SIG-M5 treated with dmso at 0.1 percent for 504 hours (cell line): ENCODE results near the gene AQP12B.

ENCODE experiments used
- DNase-seq: peaks from one replicate; lab custom pipeline; 2025; ENCODE audit not compliant: unreplicated experiment; lab: John Stamatoyannopoulos, UW

Gene AQP12B

GRCh38 chr2:240718896-240719490 lies 36.3 kb upstream of the AQP12B start:
- DNase-seq = no peak

- DNase-seq = no peak
These were observed 35.2 kb upstream of the AQP12B start for GRCh38 chr2:240717681-240718581.

- DNase-seq = no peak
These were observed 34.5 kb upstream of the AQP12B start for GRCh38 chr2:240717181-240717641.

DNA sequence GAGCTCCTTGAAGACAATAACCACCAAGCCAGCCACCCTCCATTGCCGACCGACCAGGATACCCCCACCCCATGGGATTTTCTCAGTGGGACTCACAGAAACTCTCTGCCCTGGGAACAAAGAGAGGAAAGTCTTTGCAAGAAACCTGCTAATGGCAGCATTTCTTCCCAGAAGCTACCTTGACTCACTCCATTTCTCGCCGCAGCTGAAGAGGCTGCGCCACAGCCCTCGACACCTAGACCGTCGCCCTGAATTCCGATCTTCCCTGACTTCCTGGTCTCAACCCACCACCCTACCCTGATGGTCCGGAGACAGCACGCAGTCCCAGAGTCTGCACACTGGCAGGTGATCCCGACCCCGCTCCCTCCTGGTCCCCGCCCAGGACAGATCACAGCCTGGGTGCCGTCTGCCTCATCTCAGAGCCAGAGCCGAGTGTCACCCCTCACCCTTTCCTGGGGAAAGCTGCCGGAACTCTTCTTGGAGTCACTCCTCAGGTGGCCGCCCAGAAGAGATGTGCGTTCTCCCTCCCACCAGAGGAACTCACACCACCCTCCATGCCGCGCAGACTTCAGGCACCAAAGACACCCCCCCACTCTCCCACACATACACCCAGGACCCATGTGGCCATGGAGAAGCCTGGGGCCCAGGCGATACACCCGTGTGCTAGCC lies 33.6 kb upstream of the AQP12B start:
- DNase-seq = no peak

DNA sequence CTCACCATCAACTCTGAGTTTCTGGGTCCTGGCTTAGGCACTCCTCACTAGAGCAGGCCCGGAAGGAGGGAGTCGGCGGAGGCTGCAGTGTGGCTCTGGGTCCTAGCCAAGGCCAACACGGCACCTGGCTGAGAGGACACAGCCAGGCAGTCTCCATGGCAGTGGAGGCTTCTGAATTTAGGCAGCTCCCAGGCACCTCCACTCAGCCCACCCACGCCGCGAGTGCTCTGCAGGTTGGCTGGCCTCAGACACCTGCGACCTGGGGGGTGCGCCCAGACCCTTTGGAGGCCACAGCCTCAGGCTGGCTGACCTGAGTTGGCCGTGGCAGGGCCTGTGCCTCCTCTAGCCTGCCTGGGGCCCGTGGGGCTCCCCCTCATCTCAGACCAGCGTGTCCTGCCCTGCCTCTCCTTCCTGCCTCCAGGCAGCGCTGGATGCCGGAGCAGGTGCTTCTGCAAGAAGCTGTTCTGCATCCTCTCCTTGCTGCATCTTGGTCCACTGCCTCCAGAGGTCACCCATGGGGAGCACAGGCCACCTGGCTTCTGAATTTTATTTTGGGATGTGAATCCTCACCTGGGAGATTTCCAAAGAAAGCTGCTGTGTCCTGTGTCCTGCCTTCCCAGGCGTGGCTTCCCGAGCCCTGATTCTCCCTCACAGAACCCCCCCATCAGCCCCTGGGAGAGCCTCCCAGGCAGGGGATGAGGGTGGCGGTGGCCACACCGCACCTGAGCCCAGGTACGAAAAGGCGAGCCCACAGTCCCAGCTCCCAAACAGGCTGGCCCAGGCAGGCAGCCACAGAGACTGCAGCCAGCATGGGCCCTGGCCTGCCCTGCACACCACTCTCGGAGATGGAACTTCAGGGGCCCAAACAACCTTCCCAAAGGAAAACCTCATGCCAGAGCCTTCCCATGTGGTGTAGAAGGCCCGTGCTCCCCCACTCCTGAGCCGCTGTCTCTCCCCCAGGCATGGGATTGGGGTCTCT lies 32.4 kb upstream of the AQP12B start:
- no peak for DNase-seq

GRCh38 chr2:240713928-240714746 lies 31.5 kb upstream of the AQP12B start:
- no peak for DNase-seq

DNA sequence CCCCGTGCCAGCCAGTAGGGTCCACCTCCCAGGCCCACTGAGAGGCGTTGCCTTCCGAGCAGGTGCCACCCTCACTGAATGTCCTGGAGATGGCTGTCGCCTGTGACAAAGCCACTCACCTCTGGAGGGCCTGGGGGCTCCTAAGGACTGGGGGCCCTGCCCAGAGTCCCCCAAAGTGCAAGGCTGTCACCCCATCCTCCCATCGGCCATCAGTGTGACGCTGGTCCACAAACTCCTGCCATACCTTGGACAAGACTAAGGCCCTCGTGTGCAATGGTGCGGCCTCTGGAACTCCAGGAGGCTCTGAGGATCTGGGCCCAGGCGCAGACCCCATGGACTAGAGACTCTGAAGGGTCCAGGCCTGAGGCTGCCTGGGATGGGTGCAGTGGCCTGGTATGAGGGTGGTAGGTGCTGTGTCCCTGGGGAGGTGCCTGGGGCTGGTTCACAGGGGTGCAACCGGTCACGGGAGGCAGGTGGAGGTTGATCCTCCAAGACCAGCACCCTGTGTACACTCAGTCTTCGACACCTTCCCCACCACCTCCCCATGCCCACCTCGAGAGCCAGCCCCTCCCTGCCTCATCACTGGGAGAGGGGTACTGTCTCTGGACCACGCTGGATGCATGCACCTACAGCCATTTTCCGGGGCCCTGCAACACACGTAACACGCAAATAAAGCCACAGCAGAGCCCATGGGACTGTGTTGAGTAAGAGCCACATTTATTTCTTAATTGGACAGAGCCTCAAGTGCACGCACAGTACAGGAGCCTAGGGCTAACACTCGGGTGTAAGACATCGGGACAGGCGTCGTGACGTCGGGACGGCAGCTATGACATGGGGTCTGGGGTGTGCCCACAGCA lies 30.6 kb upstream of the AQP12B start:
- DNase-seq = no peak

- DNase-seq = no peak
These were observed 29.4 kb upstream of the AQP12B start for GRCh38 chr2:240712121-240712520.

GRCh38 chr2:240711701-240712100 lies 29.0 kb upstream of the AQP12B start:
- no peak for DNase-seq

DNA sequence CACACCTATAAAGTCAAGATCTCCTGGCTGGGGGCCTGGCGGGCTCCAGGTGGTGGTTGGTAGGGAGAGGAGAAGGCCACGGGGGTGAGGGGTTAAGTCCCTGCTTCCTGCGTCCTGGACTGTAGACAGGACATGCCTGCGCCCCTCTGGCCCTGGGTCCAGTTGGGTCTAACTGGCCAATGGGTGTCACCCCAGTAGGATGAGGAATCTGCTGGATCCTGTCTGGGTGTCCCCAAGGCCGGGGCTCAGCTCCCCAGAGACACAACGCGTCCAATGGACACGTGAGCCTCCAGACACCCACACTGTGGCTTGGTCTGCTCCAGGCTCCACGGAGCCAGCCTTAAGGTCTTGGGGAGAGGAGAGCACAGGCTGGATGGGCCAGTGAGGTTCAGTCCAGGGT lies 28.6 kb upstream of the AQP12B start:
- DNase-seq = no peak

DNA sequence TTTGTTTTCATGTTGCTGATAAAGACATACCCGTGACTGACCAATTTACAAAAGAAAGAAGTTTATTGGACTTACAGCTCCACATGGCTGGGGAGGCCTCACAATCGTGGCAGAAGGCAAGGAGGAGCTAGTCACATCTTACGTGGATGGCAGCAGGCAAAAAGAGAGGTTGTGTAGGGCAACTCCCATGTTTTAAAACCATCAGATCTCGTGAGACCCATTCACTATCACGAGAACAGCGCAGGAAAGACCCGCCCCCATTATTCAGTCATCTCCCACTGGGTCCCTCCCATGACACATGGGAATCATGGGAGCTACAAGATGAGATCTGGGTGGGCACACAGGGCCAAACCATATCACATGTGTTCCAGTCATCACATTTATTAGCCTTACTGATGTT lies 25.8 kb upstream of the AQP12B start:
- DNase-seq = no peak

DNA sequence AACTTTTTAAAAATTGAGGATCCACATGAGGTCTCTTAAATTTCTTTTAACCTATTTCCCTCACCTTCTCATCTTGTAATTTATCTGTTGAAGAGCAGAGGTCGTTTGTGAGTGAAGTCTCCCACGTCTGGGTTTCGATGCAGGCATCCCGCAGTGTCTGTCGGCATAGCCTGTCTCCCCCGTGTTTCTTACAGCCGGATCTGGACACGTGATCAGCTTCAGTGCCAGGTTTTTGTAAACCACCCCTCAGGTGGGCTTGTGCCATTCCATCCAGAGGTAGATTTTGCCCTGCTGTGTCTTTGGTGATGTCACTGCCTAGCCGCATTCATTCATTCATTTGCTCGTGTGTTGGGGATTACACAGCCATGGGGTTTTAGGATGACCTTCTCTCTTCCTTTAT lies 25.1 kb upstream of the AQP12B start:
- no peak for DNase-seq

DNA sequence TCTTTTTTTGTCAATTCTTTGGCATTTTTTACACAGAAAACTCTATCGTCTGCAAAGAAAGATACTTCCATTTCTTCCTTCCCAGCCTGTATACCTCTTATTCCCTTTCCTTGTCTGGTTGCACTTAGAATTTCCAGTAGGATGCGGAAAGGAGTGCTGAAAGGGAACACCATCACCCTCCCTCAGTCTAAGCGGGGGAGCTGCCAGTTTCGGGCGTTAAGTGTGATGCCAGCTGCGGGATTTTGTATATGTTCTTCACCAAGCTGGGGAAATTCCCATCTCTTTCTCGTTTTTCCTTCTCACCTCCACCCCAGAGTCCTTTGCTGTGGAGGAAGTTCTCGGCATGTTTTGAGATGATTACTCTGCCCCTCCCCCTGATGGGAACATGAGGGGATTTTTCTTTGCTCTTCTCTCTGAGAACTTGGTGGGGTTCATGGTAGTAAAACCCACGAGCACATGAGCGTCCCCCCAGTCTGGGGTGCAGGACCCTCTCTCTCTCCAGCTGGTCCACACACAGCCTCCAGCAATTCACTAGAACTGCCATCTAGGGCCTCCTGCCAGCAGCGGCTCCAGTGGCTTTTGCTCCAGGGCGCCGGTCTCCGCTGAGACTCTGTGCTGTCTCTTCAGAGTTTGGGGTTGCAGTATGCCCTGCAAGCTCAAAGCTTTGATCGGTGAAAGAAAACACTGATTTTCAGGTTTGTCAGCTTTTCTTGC lies 24.5 kb upstream of the AQP12B start:
- DNase-seq = no peak

- DNase-seq = no peak
These were observed 22.6 kb upstream of the AQP12B start for GRCh38 chr2:240705204-240705791.

DNA sequence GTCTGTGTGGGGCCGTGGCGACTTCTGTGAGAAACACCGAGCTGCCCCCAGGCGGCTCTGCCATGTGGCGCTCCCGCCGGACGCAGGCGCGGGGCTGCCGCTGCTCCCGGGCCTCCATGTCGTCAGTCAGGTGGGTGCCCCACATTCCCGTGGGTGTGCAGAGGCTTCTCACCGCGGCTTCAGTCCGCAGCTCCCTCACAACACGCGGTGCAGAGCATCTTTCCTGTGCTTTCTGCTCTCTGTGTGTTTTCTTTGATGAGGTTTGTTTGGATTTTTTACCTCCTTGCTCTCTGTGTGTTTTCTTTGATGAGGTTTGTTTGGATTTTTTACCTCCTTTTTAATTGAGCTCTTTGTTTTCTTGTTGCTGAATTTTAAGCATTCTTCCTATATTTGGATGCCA lies 22.0 kb upstream of the AQP12B start:
- DNase-seq = no peak

- no peak for DNase-seq
These were observed 21.0 kb upstream of the AQP12B start for GRCh38 chr2:240703417-240704341.

GRCh38 chr2:240702640-240703011 lies 19.9 kb upstream of the AQP12B start:
- DNase-seq = no peak
